Fibroblast of the aortic adventitia (primary cell): Measurements from ENCODE around the gene SWT1. TPM values are rescaled to one million over a fixed set of nuclear protein-coding genes. Genes with fewer than 3 reads are reported as not detected.

Experiments
- DNase-seq: peaks from one replicate; pipeline ENCODE4 v3.0.0-alpha.2; 2010; ENCODE audit warnings: low read depth
- H3K4me3 ChIP-seq: 2 replicates; pipeline ENCODE4 v1.5.1; 2011; ENCODE audit warnings: low read depth, mild to moderate bottlenecking, control low read depth, low read length, moderate library complexity
- CTCF ChIP-seq: IDR thresholded peaks from 2 replicates; pipeline ENCODE4 v1.5.1; 2011; ENCODE audit warnings: mild to moderate bottlenecking, low read length, control low read depth, inconsistent platforms; ENCODE audit not compliant: insufficient read depth
- total RNA-seq: library from RNA; depleted of rRNA; stranded (reverse); fragments of >200 nt; gene quantifications from 2 replicates; pipeline ENCODE4 v1.2.3, GENCODE V29; 2012; ENCODE audit warnings: low replicate concordance

SWT1 gene
- total RNA-seq, 1 donor: 8.1 TPM

GRCh38 chr1:185258676-185259075 lies 101.7 kb downstream of the SWT1 start:
- no peak for TF ChIP-seq CTCF
- DNase-seq: no peak
- H3K4me3 ChIP-seq: no peak overlapping the region

GRCh38 chr1:185260611-185261010 lies 103.6 kb downstream of the SWT1 start:
- DNase-seq: no peak
- no peak overlapping the region for H3K4me3 ChIP-seq

GRCh38 chr1:185262151-185262550 lies 105.2 kb downstream of the SWT1 start:
- DNase-seq: no peak
- H3K4me3 ChIP-seq: no peak overlapping the region
- TF ChIP-seq CTCF: no peak

More at GRCh38 chr1:185260611-185261010, 103.6 kb downstream of the SWT1 start:
- no peak for TF ChIP-seq CTCF

GRCh38 chr1:185263292-185263691 lies 106.3 kb downstream of the SWT1 start:
- no peak for DNase-seq
- H3K4me3 ChIP-seq: no peak overlapping the region
- TF ChIP-seq CTCF: no peak

- no peak overlapping the region for H3K4me3 ChIP-seq
- no peak for TF ChIP-seq CTCF
- no peak for DNase-seq
Measured at GRCh38 chr1:185263780-185264179, 106.8 kb downstream of the SWT1 start.

GRCh38 chr1:185265314-185265713 lies 108.3 kb downstream of the SWT1 start:
- H3K4me3 ChIP-seq: no peak overlapping the region
- no peak for DNase-seq
- TF ChIP-seq CTCF: no peak

- no peak for DNase-seq
- no peak overlapping the region for H3K4me3 ChIP-seq
- TF ChIP-seq CTCF: no peak
Measured at GRCh38 chr1:185267301-185267700, 110.3 kb downstream of the SWT1 start.
